Bronchial epithelial cell (primary cell): Measurements from ENCODE around the gene ZNF296. TPM values are rescaled to one million over a fixed set of nuclear protein-coding genes. Genes with fewer than 3 reads are reported as not detected.

Experiments used
- DNase-seq: peaks from one replicate; pipeline ENCODE4 v3.0.0-alpha.2; 2010; ENCODE audit warnings: low read depth
- FAIRE-seq: peaks from 2 replicates; lab custom pipeline; 2011; peaks lifted over from hg19 to GRCh38; lab: Jason Lieb, UNC
- H3K27me3 ChIP-seq: 2 replicates; pipeline ENCODE4 v1.5.1; 2011; ENCODE audit warnings: low read length; ENCODE audit not compliant: control insufficient read depth, insufficient read depth
- H3K36me3 ChIP-seq: 2 replicates; pipeline ENCODE4 v1.5.1; 2011; ENCODE audit warnings: low read length; ENCODE audit not compliant: control insufficient read depth, insufficient read depth
- H3K4me3 ChIP-seq: 2 replicates; pipeline ENCODE4 v1.5.1; 2011; ENCODE audit warnings: mild to moderate bottlenecking, low read depth, low read length, control low read depth
- CTCF ChIP-seq: IDR thresholded peaks from 2 replicates; pipeline ENCODE4 v1.5.1; 2011; ENCODE audit warnings: mild to moderate bottlenecking, moderate library complexity, low read length, control low read depth, inconsistent platforms; ENCODE audit not compliant: insufficient read depth, severe bottlenecking
- total RNA-seq: library from RNA; depleted of rRNA; stranded (reverse); fragments of >200 nt; gene quantifications from 2 replicates; pipeline ENCODE4 v1.2.1, GENCODE V29; 2014

Gene ZNF296
- total RNA-seq, 1 donor from 2014 or later: under 0.01 TPM

GRCh38 chr19:45101806-45102205 lies 25.5 kb upstream of the ZNF296 start:
- no peak for FAIRE-seq
- no peak overlapping the region for H3K4me3 ChIP-seq
- no peak for TF ChIP-seq CTCF

GRCh38 chr19:45100846-45101252 lies 24.6 kb upstream of the ZNF296 start:
- FAIRE-seq (peak; percentile 97), DNase-seq (no peak)
- no peaks in the 10 kb centered on the region for H3K27me3 ChIP-seq
- no peak for TF ChIP-seq CTCF
- no peak overlapping the region for H3K4me3 ChIP-seq
- peaks cover 1% of the 10 kb centered on the region for H3K36me3 ChIP-seq

More at GRCh38 chr19:45101806-45102205, 25.5 kb upstream of the ZNF296 start:
- no peak for DNase-seq
- Histone ChIP-seq H3K27me3 (no peaks in the 10 kb centered on the region), H3K36me3 (peaks cover 1% of the 10 kb centered on the region)

GRCh38 chr19:45100201-45100600 lies 23.9 kb upstream of the ZNF296 start:
- FAIRE-seq: no peak
- TF ChIP-seq CTCF: no peak
- Histone ChIP-seq H3K27me3 (no peaks in the 10 kb centered on the region), H3K36me3 (peaks cover 1% of the 10 kb centered on the region), H3K4me3 (no peak overlapping the region)
- DNase-seq: no peak

- no peak for TF ChIP-seq CTCF
- H3K27me3 ChIP-seq: no peaks in the 10 kb centered on the region
- peaks cover 1% of the 10 kb centered on the region for H3K36me3 ChIP-seq
- H3K4me3 ChIP-seq: no peak overlapping the region
- FAIRE-seq: no peak
- DNase-seq: peak; percentile 44
Measured at GRCh38 chr19:45099467-45100191, 23.4 kb upstream of the ZNF296 start.

- no peak for TF ChIP-seq CTCF
- Histone ChIP-seq H3K36me3 (peaks cover 1% of the 10 kb centered on the region), H3K4me3 (no peak overlapping the region), H3K27me3 (no peaks in the 10 kb centered on the region)
- FAIRE-seq: peak; percentile 28
- DNase-seq: no peak
Measured at GRCh38 chr19:45098521-45099466, 22.5 kb upstream of the ZNF296 start.
